Measurements from ENCODE around the gene IGSF6.

Gene IGSF6

DNA sequence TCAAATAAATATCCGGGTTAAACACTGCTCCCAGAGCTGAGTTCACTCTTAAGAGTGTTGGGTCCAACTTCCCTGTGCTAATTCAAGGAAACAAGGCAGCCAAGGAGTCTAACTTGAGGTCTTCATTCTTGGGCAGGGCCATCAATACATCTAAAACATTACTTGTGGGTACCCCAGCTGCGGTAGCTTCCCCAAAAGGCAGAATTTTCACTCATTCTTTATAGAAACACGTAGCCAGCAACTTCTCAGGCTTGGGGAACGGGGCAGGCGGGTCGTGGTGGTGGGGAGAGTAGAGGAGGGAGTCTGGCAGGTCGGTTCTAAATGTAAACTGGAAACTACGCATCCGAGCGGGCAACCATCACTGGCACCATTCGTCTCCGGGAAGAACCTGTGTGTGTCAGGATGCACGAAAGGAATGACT, 53.7 kb downstream of the IGSF6 start:
- DNase-seq: no peak

DNA sequence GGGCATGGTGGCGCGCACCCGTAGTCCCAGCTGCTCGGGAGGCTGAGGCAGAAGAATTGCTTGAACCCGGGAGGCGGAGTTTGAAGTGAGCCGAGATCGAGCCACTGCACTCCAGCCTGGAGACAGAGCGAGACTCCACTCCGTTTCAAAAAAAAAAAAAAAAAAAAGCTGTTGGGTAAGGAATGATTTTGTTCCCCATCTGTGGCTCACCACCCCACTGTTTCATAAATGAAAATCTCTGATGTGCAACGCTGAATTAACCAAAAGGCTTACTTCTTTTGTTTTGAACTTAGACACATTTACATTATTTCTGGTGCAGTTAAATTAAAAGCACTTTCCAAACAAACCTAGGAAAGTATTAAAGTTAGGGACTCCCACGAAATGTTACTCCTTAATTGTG, 54.2 kb downstream of the IGSF6 start:
- DNase-seq: no peak

DNA sequence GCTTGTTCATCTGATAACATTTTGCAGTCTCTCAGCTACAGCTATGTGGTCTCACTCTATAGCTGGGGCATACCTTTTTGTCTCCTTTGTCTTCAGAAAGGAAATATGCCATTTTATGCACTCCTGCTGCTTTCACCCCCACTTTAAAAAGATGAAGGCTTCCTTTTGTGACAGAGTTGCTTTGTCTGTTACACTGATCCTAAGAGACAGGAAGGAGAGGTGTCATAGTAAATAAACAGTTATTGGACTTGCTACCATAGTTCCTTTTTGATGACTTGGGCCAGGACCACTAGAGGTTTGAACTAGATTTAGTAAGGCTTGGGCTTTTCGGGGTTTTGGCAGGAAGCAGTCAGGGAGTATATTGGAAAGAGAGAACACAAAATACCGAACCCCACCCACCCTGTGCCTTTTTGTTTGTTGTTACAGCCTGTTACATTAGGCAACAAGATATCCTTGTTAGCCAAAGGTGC, 54.8 kb downstream of the IGSF6 start:
- DNase-seq: no peak

GRCh38 chr16:21593530-21594289, 58.7 kb downstream of the IGSF6 start:
- DNase-seq: no peak

DNA sequence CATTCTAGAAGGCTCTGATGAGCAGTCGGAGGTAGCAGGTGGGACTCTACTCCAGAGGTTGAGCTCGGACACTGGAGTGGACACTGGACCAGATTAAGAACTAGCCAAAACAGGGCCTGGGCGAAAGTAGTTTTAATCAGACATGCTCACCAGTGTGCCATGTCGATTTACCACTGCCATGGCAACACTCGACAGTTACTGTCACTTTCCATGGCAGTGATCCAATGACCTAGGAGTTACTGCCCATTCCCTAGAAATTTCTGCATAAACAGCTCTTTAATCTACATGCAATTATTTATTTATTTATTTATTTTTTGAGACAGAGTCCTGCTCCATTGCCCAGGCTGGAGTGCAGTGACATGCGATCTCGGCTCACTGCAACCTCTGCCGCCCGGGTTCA, 60.2 kb downstream of the IGSF6 start:
- DNase-seq: no peak

- no peak for DNase-seq
Measured at GRCh38 chr16:21590796-21591195, 61.6 kb downstream of the IGSF6 start.

DNA sequence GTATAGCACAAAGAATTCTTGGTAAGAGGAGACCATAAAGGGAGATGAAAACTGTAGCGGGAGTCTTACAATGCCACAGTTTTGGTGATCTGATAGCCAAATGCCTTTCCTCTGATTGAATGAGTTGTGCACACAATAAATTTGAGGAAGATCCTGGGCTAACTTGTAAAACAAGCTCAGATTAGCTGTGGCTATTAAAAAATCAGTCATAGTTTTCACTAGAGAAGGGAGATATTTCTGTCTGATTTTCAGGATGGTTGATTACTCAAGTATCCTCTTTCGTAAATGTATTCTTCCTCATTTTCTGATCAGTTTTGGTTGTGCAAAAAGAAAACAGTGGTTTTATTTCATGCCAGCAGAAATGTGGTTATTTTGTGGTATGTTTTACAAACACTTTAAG, 62.1 kb downstream of the IGSF6 start:
- no peak for DNase-seq

- DNase-seq: no peak
Measured at GRCh38 chr16:21589551-21589950, 62.9 kb downstream of the IGSF6 start.
